ENCODE data around the gene DISC1.
"Not testable (repeated sequence)": the region's sequence is repeated elsewhere in the genome, so short reads cannot be mapped to it uniquely, and the experiment has no call there.

Gene DISC1

GRCh38 chr1:231626535-231626950 is at the start of gene DISC1:
DISC1 (plus strand) TSS chr1:231626790; CDS start chr1:231626868, 78 bp downstream.
- peak; percentile 61 for DNase-seq

- no peak for DNase-seq
Measured at GRCh38 chr1:231576804-231577718, 49.5 kb upstream of the DISC1 start.

GRCh38 chr1:231580874-231581273 is 45.7 kb upstream of the DISC1 start:
- DNase-seq, result no peak

- no peak for DNase-seq
Measured at GRCh38 chr1:231581859-231582258, 44.7 kb upstream of the DISC1 start.

GRCh38 chr1:231583376-231583775 is 43.2 kb upstream of the DISC1 start:
- no peak for DNase-seq

- DNase-seq, result no peak
Measured at GRCh38 chr1:231584117-231584516, 42.5 kb upstream of the DISC1 start.

- DNase-seq, result no peak
Measured at GRCh38 chr1:231584921-231585320, 41.7 kb upstream of the DISC1 start.

- DNase-seq, result peak; percentile 33
Measured at GRCh38 chr1:231590453-231591198, 36.0 kb upstream of the DISC1 start.

- DNase-seq, result no peak
Measured at GRCh38 chr1:231591466-231591865, 35.1 kb upstream of the DISC1 start.

- no peak for DNase-seq
Measured at GRCh38 chr1:231592809-231593208, 33.8 kb upstream of the DISC1 start.

- not testable (repeated sequence) for DNase-seq
Measured at GRCh38 chr1:231593264-231593663, 33.3 kb upstream of the DISC1 start.

GRCh38 chr1:231594123-231594522 is 32.5 kb upstream of the DISC1 start:
- DNase-seq, result no peak

- DNase-seq, result no peak
Measured at GRCh38 chr1:231594749-231595148, 31.8 kb upstream of the DISC1 start.

GRCh38 chr1:231596337-231596791 is 30.2 kb upstream of the DISC1 start:
- DNase-seq, result no peak

- no peak for DNase-seq
Measured at GRCh38 chr1:231597971-231598370, 28.6 kb upstream of the DISC1 start.

- DNase-seq, result no peak
Measured at GRCh38 chr1:231600458-231600976, 26.1 kb upstream of the DISC1 start.

GRCh38 chr1:231601824-231602672 is 24.5 kb upstream of the DISC1 start:
- no peak for DNase-seq

GRCh38 chr1:231602673-231602984 is 24.0 kb upstream of the DISC1 start:
- no peak for DNase-seq

GRCh38 chr1:231603598-231604275 is 22.9 kb upstream of the DISC1 start:
- no peak for DNase-seq

GRCh38 chr1:231604276-231604621 is 22.3 kb upstream of the DISC1 start:
- no peak for DNase-seq

- no peak for DNase-seq
Measured at GRCh38 chr1:231605149-231606100, 21.2 kb upstream of the DISC1 start.
